ENCODE data around the gene ZNF362. TPM values are rescaled to one million over a fixed set of nuclear protein-coding genes. Genes with fewer than 3 reads are reported as not detected.

The ZNF362 gene
- polyA plus RNA-seq, 1 of the 3 experiments (the other 2 are of a cell fraction) = 17.1 TPM

DNA sequence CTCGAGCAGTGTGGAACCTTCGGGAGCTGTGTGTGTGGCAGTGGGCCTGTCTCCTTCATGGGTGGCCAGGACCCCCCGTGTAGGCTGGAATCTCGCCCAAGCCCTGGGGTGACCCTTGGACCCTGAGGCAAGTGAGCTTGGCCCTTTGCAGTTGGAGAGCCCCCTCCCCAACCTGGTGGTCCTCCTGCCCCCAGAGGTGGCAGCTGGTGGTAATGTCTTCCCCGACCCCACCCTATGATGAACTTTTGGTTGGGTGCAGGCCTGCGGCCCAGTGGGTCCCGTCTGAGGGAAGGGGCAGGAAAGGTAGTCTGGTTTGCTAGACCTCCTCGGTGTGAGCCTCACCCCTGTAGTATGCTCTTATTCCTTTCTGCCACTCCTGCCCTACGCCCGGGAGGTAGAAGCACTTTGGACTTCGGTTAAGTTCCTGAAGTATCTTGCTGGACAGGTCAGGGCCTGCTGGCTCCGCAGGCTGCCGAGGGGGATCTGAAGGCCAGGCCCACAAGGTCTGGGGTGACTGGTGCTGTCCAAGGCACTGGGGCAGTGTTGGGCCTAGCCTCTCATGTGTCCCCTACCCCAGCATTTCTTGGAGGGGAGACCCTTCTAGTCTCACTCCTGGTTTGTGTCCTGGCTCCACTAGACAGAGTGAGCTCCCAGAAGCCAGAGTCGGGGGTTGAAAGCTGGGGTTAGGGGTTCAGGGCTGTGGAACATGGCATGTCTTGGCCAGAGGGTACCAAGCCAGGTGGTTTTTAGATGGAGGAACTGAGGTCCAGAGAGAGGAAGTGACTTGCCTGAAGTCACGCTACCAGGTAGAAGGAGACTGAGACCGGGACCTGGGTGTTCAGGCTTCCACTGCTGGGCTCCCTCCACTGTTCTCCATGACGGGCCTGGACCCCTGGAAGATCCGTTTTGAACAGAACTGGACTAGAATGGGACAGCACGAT is 1.8 kb downstream of the ZNF362 start:
- H3K36me3 ChIP-seq (replicated peaks in 1 of 2; ENCODE audit: control insufficient read depth in 1 of 2, insufficient read depth in 2 of 2, low read length in 1 of 2) = peaks cover 0 to 5% of the 10 kb centered on the region in 2 experiments
- H3K27ac ChIP-seq (ENCODE audit: low read depth in 2 of 2, low read length in 1 of 2) = peak overlapping the region; percentile 84 to 94; a peak in 3 of 4 replicates
- no peak overlapping the region for H2AFZ ChIP-seq (ENCODE audit: low read depth)
- peaks cover 16 to 51% of the 10 kb centered on the region in 2 experiments; a peak in 3 of 4 replicates for H3K4me1 ChIP-seq (ENCODE audit: control insufficient read depth in 1 of 2, insufficient read depth in 2 of 2, low read depth in 1 of 2, low read length in 1 of 2)
- H3K9me2 ChIP-seq = no peaks in the 10 kb centered on the region
- no peak for DNase-seq
- H3K9me3 ChIP-seq = no peaks in the 10 kb centered on the region
- POLR2A ChIA-PET = interaction anchor here (0.6 to 1.2 kb wide), 2 partner anchors 117 to 1791 kb away, joined by 3 read pairs; no protein-coding TSS in a partner anchor
- CTCF ChIA-PET = interaction anchor here (0.7 to 1.8 kb wide), 4 partner anchors 24 to 112 kb away, joined by 3 to 6 read pairs (median 4); no protein-coding TSS in a partner anchor
- WGBS (ENCODE audit: low lambda C conversion rate) = 84% methylated on average over 11 of the region's 19 CpGs
- no peaks in the 10 kb centered on the region for H3K27me3 ChIP-seq (ENCODE audit: insufficient read depth)
- peaks cover 28% of the 10 kb centered on the region for H4K20me1 ChIP-seq (ENCODE audit: insufficient read depth)
- peak overlapping the region; percentile 73 to 86 for H3K4me3 ChIP-seq (ENCODE audit: low read depth in 2 of 2, low read length in 1 of 2)
- H3K4me2 ChIP-seq = peak overlapping the region; percentile 98
- peaks cover 62% of the 10 kb centered on the region for H3K79me2 ChIP-seq (ENCODE audit: insufficient read depth)
- H3F3A ChIP-seq (replicated peaks; ENCODE audit: insufficient read depth) = peaks cover 9% of the 10 kb centered on the region
- TF ChIP-seq NFIC (IDR thresholded peaks at IDR 0.05; ENCODE audit: borderline replicate concordance) (no peak), POLR2AphosphoS5 (IDR thresholded peaks at IDR 0.05; ENCODE audit: low read depth, low read length) (no peak), RAD21 (IDR thresholded peaks at IDR 0.05; ENCODE audit: low read length) (no peak), TEAD4 (IDR thresholded peaks at IDR 0.05; ENCODE audit: borderline replicate concordance, insufficient read depth) (no peak), YY1 (IDR thresholded peaks at IDR 0.05; ENCODE audit: low read depth) (no peak), RFX5 (IDR thresholded peaks at IDR 0.05; ENCODE audit: low read length) (no peak), ZBTB33 (IDR thresholded peaks at IDR 0.05; ENCODE audit: borderline replicate concordance, low read depth) (no peak), NRF1 (IDR thresholded peaks at IDR 0.05; ENCODE audit: low read depth, low read length) (no peak), EZH2phosphoT487 (IDR thresholded peaks at IDR 0.05; ENCODE audit: borderline replicate concordance, low read depth) (no peak), CHD2 (IDR thresholded peaks at IDR 0.05; ENCODE audit: low read length, partially characterized antibody) (no peak)
- TF ChIP-seq, protein P1, sequence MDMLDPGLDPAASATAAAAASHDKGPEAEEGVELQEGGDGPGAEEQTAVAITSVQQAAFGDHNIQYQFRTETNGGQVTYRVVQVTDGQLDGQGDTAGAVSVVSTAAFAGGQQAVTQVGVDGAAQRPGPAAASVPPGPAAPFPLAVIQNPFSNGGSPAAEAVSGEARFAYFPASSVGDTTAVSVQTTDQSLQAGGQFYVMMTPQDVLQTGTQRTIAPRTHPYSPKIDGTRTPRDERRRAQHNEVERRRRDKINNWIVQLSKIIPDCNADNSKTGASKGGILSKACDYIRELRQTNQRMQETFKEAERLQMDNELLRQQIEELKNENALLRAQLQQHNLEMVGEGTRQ (IDR thresholded peaks at IDR 0.05; ENCODE audit: borderline replicate concordance, low read depth, low read length) = no peak
- H3K9ac ChIP-seq = peak overlapping the region; percentile 85

GRCh38 chr1:33258788-33259274 is 2.5 kb downstream of the ZNF362 start:
- TF ChIP-seq GATA2 (CRISPR knock-in tag; IDR thresholded peaks at IDR 0.05) (no peak), GABPA (IDR thresholded peaks at IDR 0.05; ENCODE audit: low read depth) (no peak), TEAD4 (IDR thresholded peaks at IDR 0.05; ENCODE audit: borderline replicate concordance, insufficient read depth) (no peak), MXI1 (IDR thresholded peaks at IDR 0.05; ENCODE audit: low read depth, low read length) (no peak)
- TF ChIP-seq, protein P2, sequence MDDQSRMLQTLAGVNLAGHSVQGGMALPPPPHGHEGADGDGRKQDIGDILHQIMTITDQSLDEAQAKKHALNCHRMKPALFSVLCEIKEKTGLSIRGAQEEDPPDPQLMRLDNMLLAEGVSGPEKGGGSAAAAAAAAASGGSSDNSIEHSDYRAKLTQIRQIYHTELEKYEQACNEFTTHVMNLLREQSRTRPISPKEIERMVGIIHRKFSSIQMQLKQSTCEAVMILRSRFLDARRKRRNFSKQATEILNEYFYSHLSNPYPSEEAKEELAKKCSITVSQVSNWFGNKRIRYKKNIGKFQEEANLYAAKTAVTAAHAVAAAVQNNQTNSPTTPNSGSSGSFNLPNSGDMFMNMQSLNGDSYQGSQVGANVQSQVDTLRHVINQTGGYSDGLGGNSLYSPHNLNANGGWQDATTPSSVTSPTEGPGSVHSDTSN (IDR thresholded peaks at IDR 0.05) = no peak
- Histone ChIP-seq H2AFZ (ENCODE audit: low read depth) (no peak overlapping the region), H3K36me3 (replicated peaks in 1 of 2; ENCODE audit: control insufficient read depth in 1 of 2, insufficient read depth in 2 of 2, low read length in 1 of 2) (peaks cover 0 to 5% of the 10 kb centered on the region in 2 experiments), H3K27ac (ENCODE audit: low read depth in 2 of 2, low read length in 1 of 2) (no peak overlapping the region; a peak in 1 of 4 replicates), H3K27me3 (ENCODE audit: insufficient read depth) (no peaks in the 10 kb centered on the region), H3K4me3 (ENCODE audit: low read depth in 2 of 2, low read length in 1 of 2) (no peak overlapping the region), H3F3A (replicated peaks; ENCODE audit: insufficient read depth) (peaks cover 9% of the 10 kb centered on the region), H3K4me2 (peak overlapping the region; percentile 98; the same call in 1 of the 2 replicates), H3K9ac (no peak overlapping the region), H3K9me2 (no peaks in the 10 kb centered on the region), H3K4me1 (ENCODE audit: control insufficient read depth in 1 of 2, insufficient read depth in 2 of 2, low read depth in 1 of 2, low read length in 1 of 2) (peaks cover 16 to 53% of the 10 kb centered on the region in 2 experiments; a peak in 3 of 4 replicates), H4K20me1 (ENCODE audit: insufficient read depth) (peaks cover 36% of the 10 kb centered on the region), H3K9me3 (no peaks in the 10 kb centered on the region), H3K79me2 (ENCODE audit: insufficient read depth) (peaks cover 70% of the 10 kb centered on the region)
- POLR2A ChIA-PET = no interaction called here
- CTCF ChIA-PET = no interaction called here
- 94% methylated on average over 2 of the region's 2 CpGs for WGBS (ENCODE audit: low lambda C conversion rate)
- no peak for DNase-seq

Measured in SK-N-SH (cell line).